Osteocyte (in vitro differentiated cells): ENCODE measurements around the gene CNOT6L. TPM values are rescaled to one million over a fixed set of nuclear protein-coding genes. Genes with fewer than 3 reads are reported as not detected.
"Not testable (repeated sequence)": the region's sequence is repeated elsewhere in the genome, so short reads cannot be mapped to it uniquely, and the experiment has no call there.

ENCODE experiments used
- DNase-seq: peaks from one replicate; pipeline ENCODE4 v3.0.0; 2021; ENCODE audit warnings: mixed read lengths; ENCODE audit not compliant: unreplicated experiment; ENCODE audit errors: extremely low spot score
- H3K27ac Mint-ChIP-seq: one replicate; pipeline ENCODE4 v1.8.0; 2021; ENCODE audit warnings: mild to moderate bottlenecking, mixed read lengths; ENCODE audit not compliant: unreplicated experiment
- H3K27me3 Mint-ChIP-seq: one replicate; pipeline ENCODE4 v1.8.0; 2021; ENCODE audit warnings: mixed read lengths; ENCODE audit not compliant: unreplicated experiment
- H3K36me3 Mint-ChIP-seq: one replicate; pipeline ENCODE4 v1.8.0; 2021; ENCODE audit warnings: mixed read lengths; ENCODE audit not compliant: unreplicated experiment
- H3K4me1 Mint-ChIP-seq: one replicate; pipeline ENCODE4 v1.8.0; 2021; ENCODE audit warnings: mixed read lengths; ENCODE audit not compliant: unreplicated experiment
- H3K4me3 Mint-ChIP-seq: one replicate; pipeline ENCODE4 v1.8.0; 2021; ENCODE audit warnings: mild to moderate bottlenecking, moderate library complexity, mixed read lengths; ENCODE audit not compliant: unreplicated experiment
- H3K9me3 Mint-ChIP-seq: one replicate; pipeline ENCODE4 v1.8.0; 2021; ENCODE audit warnings: mixed read lengths; ENCODE audit not compliant: unreplicated experiment
- CTCF ChIP-seq: fragments of 200-600 bp; sonication (generic); IDR thresholded peaks from 2 replicates; pipeline ENCODE4 v1.5.0; 2021; ENCODE audit warnings: antibody characterized with exemption, mild to moderate bottlenecking, moderate library complexity
- total RNA-seq: library from RNA; stranded (reverse); gene quantifications from 2 replicates; pipeline ENCODE4 v1.2.1, GENCODE V29; 2021

The CNOT6L gene
- total RNA-seq, 1 donor from 2014 or later: 28.6 TPM

- no peaks in the 10 kb centered on the region for H3K27me3 Mint-ChIP-seq
- TF ChIP-seq CTCF: no peak
- H3K27ac Mint-ChIP-seq: no peak overlapping the region
- no peak overlapping the region for H3K4me3 Mint-ChIP-seq
- peaks cover 26% of the 10 kb centered on the region for H3K36me3 Mint-ChIP-seq
- H3K9me3 Mint-ChIP-seq: no peaks in the 10 kb centered on the region
- no peak for DNase-seq
- no peaks in the 10 kb centered on the region for H3K4me1 Mint-ChIP-seq
Observed at GRCh38 chr4:77721073-77721472, 98.1 kb downstream of the CNOT6L start.

GRCh38 chr4:77718500-77718899 is 100.7 kb downstream of the CNOT6L start:
- DNase-seq, H3K4me3 Mint-ChIP-seq, H3K9me3 Mint-ChIP-seq, H3K4me1 Mint-ChIP-seq, H3K27ac Mint-ChIP-seq, H3K27me3 Mint-ChIP-seq: not testable (repeated sequence)
- H3K36me3 Mint-ChIP-seq: peaks cover 16% of the 10 kb centered on the region

GRCh38 chr4:77715414-77716290 is 103.5 kb downstream of the CNOT6L start:
- DNase-seq: no peak
- no peak for TF ChIP-seq CTCF
- Mint-ChIP-seq H3K4me3 (no peak overlapping the region), H3K4me1 (no peaks in the 10 kb centered on the region), H3K27me3 (no peaks in the 10 kb centered on the region), H3K27ac (no peak overlapping the region), H3K36me3 (peaks cover 24% of the 10 kb centered on the region), H3K9me3 (no peaks in the 10 kb centered on the region)

- Mint-ChIP-seq H3K4me3 (no peak overlapping the region), H3K4me1 (no peaks in the 10 kb centered on the region), H3K36me3 (peaks cover 19% of the 10 kb centered on the region), H3K27me3 (no peaks in the 10 kb centered on the region), H3K27ac (no peak overlapping the region), H3K9me3 (no peaks in the 10 kb centered on the region)
- no peak for DNase-seq
- no peak for TF ChIP-seq CTCF
Observed at GRCh38 chr4:77714514-77714913, 104.7 kb downstream of the CNOT6L start.

- H3K4me3 Mint-ChIP-seq: no peak overlapping the region
- no peaks in the 10 kb centered on the region for H3K27me3 Mint-ChIP-seq
- no peak overlapping the region for H3K27ac Mint-ChIP-seq
- no peaks in the 10 kb centered on the region for H3K4me1 Mint-ChIP-seq
- H3K36me3 Mint-ChIP-seq: peaks cover 16% of the 10 kb centered on the region
- H3K9me3 Mint-ChIP-seq: no peaks in the 10 kb centered on the region
- no peak for TF ChIP-seq CTCF
- DNase-seq: no peak
Observed at GRCh38 chr4:77713884-77714283, 105.3 kb downstream of the CNOT6L start.
